OCI-LY1 (cell line): ENCODE measurements around the gene FKBP1A.

ENCODE experiments used
- CTCF ChIP-seq: fragments of 200-600 bp; sonication (generic), shearing (Covaris generic); IDR thresholded peaks from 2 replicates; pipeline ENCODE4 v1.5.1; 2017; ENCODE audit warnings: mild to moderate bottlenecking, antibody characterized with exemption, low read length, moderate library complexity, mixed read lengths
- EZH2 ChIP-seq: fragments of 200-600 bp; sonication (generic), shearing (Covaris generic); IDR thresholded peaks from 2 replicates; pipeline ENCODE4 v1.8.0; 2017; ENCODE audit warnings: borderline replicate concordance, mixed run types, mild to moderate bottlenecking, antibody characterized with exemption, low read length, moderate library complexity, mixed read lengths

DNA sequence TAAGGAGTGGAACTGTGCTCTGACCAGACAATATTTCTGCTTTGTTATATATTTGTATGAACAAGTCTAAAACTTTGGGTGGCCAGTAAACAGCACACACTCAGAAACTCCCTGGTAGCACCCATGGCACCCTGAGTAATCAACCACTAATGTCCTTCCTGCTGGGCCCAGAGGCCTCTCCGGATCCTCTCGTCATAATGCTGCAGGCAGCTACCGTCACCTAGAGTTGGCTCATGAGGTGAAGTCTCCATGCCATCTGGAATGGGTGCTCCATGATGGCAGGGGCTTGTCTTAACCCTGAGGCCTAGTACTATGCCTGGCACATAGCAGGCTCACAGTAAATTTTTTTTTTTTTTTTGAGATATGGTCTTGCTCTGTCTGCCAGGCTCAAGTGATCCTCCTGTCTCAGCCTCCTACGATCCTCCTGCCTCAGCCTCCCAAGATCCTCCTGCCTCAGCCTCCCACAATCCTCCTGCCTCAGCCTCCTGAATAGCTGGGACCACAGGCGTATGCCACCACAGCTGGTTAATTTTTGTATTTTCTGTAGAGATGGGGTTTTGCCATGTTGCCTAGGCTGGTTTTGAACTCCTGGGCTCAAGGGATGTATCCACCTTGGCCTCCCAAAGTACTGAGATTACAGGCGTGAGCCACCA is 60.9 kb downstream of the FKBP1A start:
- TF ChIP-seq CTCF (no peak), EZH2 (no peak)
